HCT116 (cell line): Measurements from ENCODE around the gene COL15A1. TPM values are rescaled to one million over a fixed set of nuclear protein-coding genes. Genes with fewer than 3 reads are reported as not detected.
A peak's percentile ranks its signal among the peaks of the same experiment; 100 is the strongest.

Experiments used
- ATAC-seq: fragments of 200-7000 bp; cut with Tn5 transposase; 2 replicates; pipeline ENCODE4 v1.9.1; 2020; ENCODE audit warnings: mild to moderate bottlenecking, moderate library complexity
- BruUV-seq: library from RNA; stranded (reverse); fragments of 400-500 nt; replicated peaks from 2 replicates; lab custom pipeline; 2021; lab: Mats Ljungman, UMichigan
- CTCF ChIA-PET: fragments of 300-600 bp; sonication (Branson Sonifier 250); formaldehyde crosslinking; loops from one replicate; lab custom pipeline; 2021; ENCODE audit warnings: antibody characterized with exemption; lab: Charles Lee
- POLR2A ChIA-PET: fragments of 300-600, 350-600 bp; sonication (Branson Sonifier 250); formaldehyde crosslinking; loops from one replicate; lab custom pipeline; 2021; ENCODE audit warnings: antibody characterized with exemption; lab: Charles Lee
- RAD21 ChIA-PET, 2 experiments: fragments of 300-600 bp; sonication (Branson Sonifier 250); formaldehyde crosslinking; loops; one replicate each; lab custom pipeline; 2023; ENCODE audit warnings: low total read pairs in 2 of 2; ENCODE audit not compliant: uncharacterized antibody in 2 of 2, unreplicated experiment in 2 of 2, low non-redundant PET in 1 of 2; lab: Charles Lee
- DNase-seq: peaks from one replicate; pipeline ENCODE4 v3.0.0-alpha.2; 2010; ENCODE audit warnings: low read depth, low spot score
- H2AFZ ChIP-seq: fragments of 200-600 bp; shearing (Covaris generic), sonication (generic); 2 replicates; pipeline ENCODE4 v1.6.1; 2017; ENCODE audit warnings: low read depth, mixed run types, mixed read lengths, antibody characterized with exemption, low read length; ENCODE audit not compliant: poor library complexity, severe bottlenecking
- H3K27ac ChIP-seq: 2 replicates; pipeline ENCODE4 v1.5.1; 2012; ENCODE audit warnings: low read depth, low read length
- H3K27me3 ChIP-seq: fragments of 200-600 bp; sonication (generic); 2 replicates; pipeline ENCODE4 v1.6.1; 2016; ENCODE audit warnings: mixed run types, low read length, mixed read lengths; ENCODE audit not compliant: insufficient read depth
- H3K36me3 ChIP-seq, 2 experiments: fragments of 200-500 bp in 1 of 2; fragments of 200-600 bp in 1 of 2; sonication (Bioruptor generic) in 1 of 2; sonication (generic) in 1 of 2; 2 replicates each; pipeline versions ENCODE4 v1.5.1 to v1.6.1; 2014 to 2016; ENCODE audit warnings: low read length in 2 of 2, inconsistent platforms in 1 of 2, mixed read lengths in 1 of 2, mixed run types in 1 of 2; ENCODE audit not compliant: insufficient read depth in 2 of 2, control insufficient read depth in 1 of 2
- H3K4me1 ChIP-seq, 2 experiments: fragments of 200-600 bp in 1 of 2; sonication (generic) in 1 of 2; 2 replicates each; pipeline versions ENCODE4 v1.5.1 to v1.6.1; 2012 to 2017; ENCODE audit warnings: low read length in 2 of 2, inconsistent platforms in 1 of 2, mild to moderate bottlenecking in 1 of 2, mixed read lengths in 1 of 2, mixed run types in 1 of 2, moderate library complexity in 1 of 2; ENCODE audit not compliant: insufficient read depth in 2 of 2, control insufficient read depth in 1 of 2
- H3K4me2 ChIP-seq: fragments of 200-600 bp; sonication (generic); 2 replicates; pipeline ENCODE4 v1.6.1; 2017; ENCODE audit warnings: mixed run types, low read length, mixed read lengths
- H3K4me3 ChIP-seq, 2 experiments: fragments of 200-600 bp in 1 of 2; sonication (generic) in 1 of 2; replicated peaks in 1 of 2; 2 replicates each; pipeline ENCODE4 v1.5.1; 2011 to 2016; ENCODE audit warnings: low read length in 2 of 2, control low read depth in 1 of 2, low read depth in 1 of 2, mild to moderate bottlenecking in 1 of 2, mixed read lengths in 1 of 2, mixed run types in 1 of 2
- H3K79me2 ChIP-seq: fragments of 200-600 bp; sonication (generic); 2 replicates; pipeline ENCODE4 v1.6.1; 2017; ENCODE audit warnings: mild to moderate bottlenecking, mixed run types, low read length, moderate library complexity, mixed read lengths; ENCODE audit not compliant: insufficient read depth
- H3K9ac ChIP-seq: fragments of 200-600 bp; sonication (generic); 2 replicates; pipeline ENCODE4 v1.6.1; 2016; ENCODE audit warnings: low read length, mixed read lengths
- H3K9me2 ChIP-seq: fragments of 200-600 bp; sonication (generic), shearing (Covaris generic); 2 replicates; pipeline ENCODE4 v1.6.1; 2017; ENCODE audit warnings: mixed run types, mild to moderate bottlenecking, moderate library complexity; ENCODE audit not compliant: insufficient read depth
- H3K9me3 ChIP-seq, 2 experiments: fragments of 200-500 bp in 1 of 2; fragments of 200-600 bp in 1 of 2; sonication (Bioruptor generic) in 1 of 2; sonication (generic) in 1 of 2; 2 replicates each; pipeline ENCODE4 v1.6.1; 2014 to 2017; ENCODE audit warnings: low read length in 2 of 2, mixed read lengths in 2 of 2, inconsistent platforms in 1 of 2, low read depth in 1 of 2, mild to moderate bottlenecking in 1 of 2, mixed run types in 1 of 2, moderate library complexity in 1 of 2; ENCODE audit not compliant: control insufficient read depth in 1 of 2, insufficient read depth in 1 of 2
- H4K20me1 ChIP-seq: fragments of 200-600 bp; sonication (generic), shearing (Covaris generic); 2 replicates; pipeline ENCODE4 v1.6.1; 2017; ENCODE audit warnings: mixed run types, mild to moderate bottlenecking, moderate library complexity; ENCODE audit not compliant: insufficient read depth
- FOSL1 ChIP-seq: IDR thresholded peaks from 2 replicates; pipeline ENCODE4 v1.6.1; 2012; ENCODE audit warnings: low read depth
- ZFX ChIP-seq: fragments of 450-650 bp; IDR thresholded peaks from 2 replicates; pipeline ENCODE4 v1.6.1; 2017
- intact Hi-C: fragments of 100-400 bp; cut with micrococcal nuclease; formaldehyde crosslinking; loops from 2 replicates; pipeline ENCODE4 v1.10.0; 2022
- total RNA-seq: library from RNA; stranded (reverse); gene quantifications from one replicate; pipeline ENCODE4 v1.2.1, GENCODE V29; 2021; ENCODE audit not compliant: unreplicated experiment
- TF ChIP-seq, protein P1 (sequence below): IDR thresholded peaks from 2 replicates; pipeline ENCODE4 v1.6.1; 2012
- TF ChIP-seq, protein P2 (sequence below): IDR thresholded peaks from 2 replicates; pipeline ENCODE4 v1.6.1; 2012

COL15A1 gene
- total RNA-seq, 1 experiment from 2014 or later, result 0.15 TPM

DNA sequence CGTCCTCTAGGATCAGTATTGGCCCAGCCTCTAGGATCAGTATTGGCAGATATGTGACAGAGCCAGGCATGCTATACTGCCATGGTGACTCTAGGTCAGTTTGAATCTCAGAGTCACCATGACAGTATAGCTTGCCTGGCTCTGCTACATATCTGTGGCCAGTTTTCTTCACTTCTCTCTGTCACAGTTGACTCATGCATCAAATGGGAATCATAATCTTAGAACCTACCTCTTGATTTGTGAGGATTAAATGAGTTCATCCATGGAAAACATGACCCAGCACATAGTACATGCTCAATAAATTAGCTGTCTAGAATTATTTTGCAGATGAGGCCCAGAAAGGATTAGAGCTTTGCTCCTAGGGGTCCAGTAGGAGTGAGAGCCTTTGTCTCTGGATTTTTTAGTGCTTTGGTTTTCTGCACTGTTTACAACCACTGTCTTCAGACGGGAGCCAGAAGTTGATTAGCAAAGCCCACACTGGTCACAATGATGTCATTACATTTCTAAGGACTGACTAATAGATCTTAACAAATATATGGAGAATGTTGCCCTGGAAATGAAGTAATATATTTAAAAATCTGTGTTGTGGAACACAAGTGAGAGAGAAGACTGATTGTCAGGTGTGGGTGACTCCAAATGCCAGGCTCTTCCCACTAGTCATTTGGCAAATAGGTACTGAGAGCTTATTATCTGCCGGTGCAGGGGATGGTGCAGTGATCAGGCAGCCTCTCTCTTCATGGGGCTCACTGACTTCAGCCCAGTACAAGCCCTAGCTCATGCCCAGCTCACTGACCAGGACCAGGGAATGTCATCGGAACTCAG is 76.0 kb downstream of the COL15A1 start:
- peak overlapping the region; percentile 11; the same call in 1 of the 2 replicates for H3K4me2 ChIP-seq
- no peaks in the 10 kb centered on the region for H3K27me3 ChIP-seq
- H3K4me1 ChIP-seq, result peaks cover 0 to 12% of the 10 kb centered on the region in 2 experiments; a peak in 1 of 4 replicates
- 0 out of 2 replicates have a peak, but pooled peaks have one; percentile 5 for TF ChIP-seq FOSL1
- TF ChIP-seq, protein P1, sequence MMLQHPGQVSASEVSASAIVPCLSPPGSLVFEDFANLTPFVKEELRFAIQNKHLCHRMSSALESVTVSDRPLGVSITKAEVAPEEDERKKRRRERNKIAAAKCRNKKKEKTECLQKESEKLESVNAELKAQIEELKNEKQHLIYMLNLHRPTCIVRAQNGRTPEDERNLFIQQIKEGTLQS, result no peak
- ChIA-PET CTCF (no interaction called here), RAD21 (no interaction called here), POLR2A (no interaction called here)
- H3K9me2 ChIP-seq, result no peaks in the 10 kb centered on the region
- intact Hi-C loops, result loop anchor here (10.0 kb wide), 1 partner anchor 875 kb away; no protein-coding TSS in a partner anchor
- H3K36me3 ChIP-seq, result no peaks in the 10 kb centered on the region
- no TSS peak for BruUV-seq
- DNase-seq (no peak), ATAC-seq (no peak)
- no peak overlapping the region for H3K27ac ChIP-seq
- H3K4me3 ChIP-seq, result no peak overlapping the region
- no peaks in the 10 kb centered on the region for H4K20me1 ChIP-seq
- H3K9me3 ChIP-seq, result no peaks in the 10 kb centered on the region
- no peak overlapping the region for H2AFZ ChIP-seq
- H3K79me2 ChIP-seq, result no peaks in the 10 kb centered on the region
- no peak overlapping the region for H3K9ac ChIP-seq

DNA sequence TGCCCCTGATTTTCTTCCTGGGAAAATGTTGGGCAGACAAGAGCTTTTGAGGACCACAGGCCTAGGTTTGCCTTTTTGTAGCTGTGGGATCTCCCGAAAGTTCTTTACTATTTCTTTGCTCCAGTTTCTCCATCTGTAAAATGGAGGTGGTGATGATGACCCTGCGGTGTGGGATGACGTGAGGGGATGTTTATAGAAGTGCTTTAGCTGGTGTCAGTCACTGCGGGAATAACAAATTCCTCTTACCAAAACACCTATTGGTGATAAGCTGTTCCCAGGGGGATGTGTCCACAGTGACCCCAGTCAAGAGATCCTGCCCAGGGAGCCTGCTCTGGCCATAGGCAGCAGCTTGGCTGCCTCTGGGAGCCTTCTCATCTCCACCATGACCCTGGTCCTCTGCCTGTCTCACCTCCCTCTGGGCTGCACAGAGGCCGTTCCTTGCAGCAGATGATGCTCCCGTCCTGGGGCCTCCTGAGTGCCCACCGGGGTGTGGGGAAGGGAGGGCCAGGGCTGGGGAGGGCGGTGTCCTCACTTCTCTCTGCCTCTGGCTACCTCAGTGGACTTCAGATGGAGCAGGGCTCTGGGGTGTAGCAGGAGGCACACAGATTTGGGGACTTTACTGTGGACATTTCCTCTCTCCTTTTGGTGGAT is 77.2 kb downstream of the COL15A1 start:
- H3K9me2 ChIP-seq, result no peaks in the 10 kb centered on the region
- no peak overlapping the region for H3K27ac ChIP-seq
- H3K9me3 ChIP-seq, result no peaks in the 10 kb centered on the region
- H3K4me1 ChIP-seq, result peaks cover 0 to 12% of the 10 kb centered on the region in 2 experiments; a peak in 1 of 4 replicates
- no peak overlapping the region for H2AFZ ChIP-seq
- H3K79me2 ChIP-seq, result no peaks in the 10 kb centered on the region
- H3K36me3 ChIP-seq, result no peaks in the 10 kb centered on the region
- no TSS peak for BruUV-seq
- ChIA-PET POLR2A (no interaction called here), RAD21 (no interaction called here), CTCF (no interaction called here)
- H4K20me1 ChIP-seq, result no peaks in the 10 kb centered on the region
- H3K27me3 ChIP-seq, result no peaks in the 10 kb centered on the region
- intact Hi-C loops, result no loop called here
- no peak for DNase-seq
- ATAC-seq, result no peak
- no peak overlapping the region for H3K4me2 ChIP-seq
- H3K4me3 ChIP-seq, result no peak overlapping the region
- no peak overlapping the region for H3K9ac ChIP-seq
- TF ChIP-seq, protein P2, sequence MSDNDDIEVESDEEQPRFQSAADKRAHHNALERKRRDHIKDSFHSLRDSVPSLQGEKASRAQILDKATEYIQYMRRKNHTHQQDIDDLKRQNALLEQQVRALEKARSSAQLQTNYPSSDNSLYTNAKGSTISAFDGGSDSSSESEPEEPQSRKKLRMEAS, result no peak
- no peak for TF ChIP-seq ZFX
